K562 (cell line): ENCODE results near the gene CES5A. TPM values are rescaled to one million over a fixed set of nuclear protein-coding genes. Genes with fewer than 3 reads are reported as not detected.

Source experiments
- ATAC-seq: fragments of 200-7000 bp; cut with Tn5 transposase; 3 replicates; pipeline ENCODE4 v1.9.1; 2020; ENCODE audit warnings: moderate library complexity
- BruUV-seq: library from RNA; stranded (reverse); fragments of 400-500 nt; replicated peaks from 2 replicates; lab custom pipeline; 2021; lab: Mats Ljungman, UMichigan
- CTCF ChIA-PET: fragments of 300-600 bp; formaldehyde crosslinking; extraction: SDS; loops from one replicate; lab custom pipeline; 2021; ENCODE audit warnings: low intra/inter-chr PET ratio; lab: Yijun Ruan, JAX
- POLR2A ChIA-PET: fragments of 300-600, 350-650 bp; sonication (Branson Sonifier 250); formaldehyde crosslinking; extraction: SDS; loops from one replicate; lab custom pipeline; 2021; ENCODE audit warnings: antibody characterized with exemption, inconsistent platforms; lab: Yijun Ruan, JAX
- DNase-seq, 4 experiments: peaks; one replicate each; pipeline versions ENCODE4 v3.0.0 to v3.0.0-alpha.2; 2011 to 2018; ENCODE audit warnings: low spot score in 3 of 4, mixed read lengths in 3 of 4; ENCODE audit errors: extremely low read depth in 1 of 4
- FAIRE-seq: peaks from 2 replicates; lab custom pipeline; 2011; peaks lifted over from hg19 to GRCh38; lab: Jason Lieb, UNC
- H2AFZ ChIP-seq: 2 replicates; pipeline ENCODE4 v1.6.0; 2011; ENCODE audit warnings: low read depth, low read length, control low read depth, inconsistent platforms
- H3K27ac ChIP-seq: fragments of 200-600 bp; 3 replicates; pipeline ENCODE4 v1.8.0; 2011; ENCODE audit warnings: low read depth, mild to moderate bottlenecking, control low read depth, inconsistent platforms, low read length, moderate library complexity, mixed read lengths; ENCODE audit errors: extremely low read depth
- H3K27me3 ChIP-seq, 2 experiments: fragments of 300-600 bp in 1 of 2; 2 replicates in 1 of 2; 3 replicates in 1 of 2; pipeline versions ENCODE4 v1.6.0 to v1.8.0; 2011; ENCODE audit warnings: inconsistent platforms in 2 of 2, low read length in 2 of 2, mild to moderate bottlenecking in 1 of 2, mixed read lengths in 1 of 2, moderate library complexity in 1 of 2; ENCODE audit not compliant: control insufficient read depth in 2 of 2, insufficient read depth in 2 of 2
- H3K36me3 ChIP-seq: fragments of 300-600 bp; 3 replicates; pipeline ENCODE4 v1.8.0; 2011; ENCODE audit warnings: mild to moderate bottlenecking, low read length, inconsistent platforms; ENCODE audit not compliant: control insufficient read depth, insufficient read depth
- H3K4me1 ChIP-seq, 2 experiments: fragments of 200-600 bp in 1 of 2; replicated peaks in 1 of 2; 2 replicates in 1 of 2; 3 replicates in 1 of 2; pipeline versions ENCODE4 v1.5.1 to v1.8.0; 2011; ENCODE audit warnings: inconsistent platforms in 2 of 2, low read length in 2 of 2, mild to moderate bottlenecking in 1 of 2, mixed read lengths in 1 of 2, moderate library complexity in 1 of 2; ENCODE audit not compliant: control insufficient read depth in 2 of 2, insufficient read depth in 2 of 2
- H3K4me2 ChIP-seq: 2 replicates; pipeline ENCODE4 v1.6.1; 2011; ENCODE audit warnings: low read length, control low read depth, inconsistent platforms, mixed read lengths; ENCODE audit not compliant: insufficient read depth
- H3K4me3 ChIP-seq: fragments of 200-600 bp; sonication (generic), shearing (Covaris generic); 2 replicates; pipeline ENCODE4 v1.5.1; 2016; ENCODE audit warnings: control low read depth, inconsistent platforms
- H3K79me2 ChIP-seq: fragments of 200-600 bp; 3 replicates; pipeline ENCODE4 v1.8.0; 2011; ENCODE audit warnings: low read length, inconsistent platforms; ENCODE audit not compliant: control insufficient read depth, insufficient read depth
- H3K9ac ChIP-seq, 2 experiments: 2 replicates each; pipeline versions ENCODE4 v1.6.0 to v1.6.1; 2011; ENCODE audit warnings: low read depth in 2 of 2, low read length in 2 of 2, control low read depth in 1 of 2, inconsistent platforms in 1 of 2, mild to moderate bottlenecking in 1 of 2, mixed read lengths in 1 of 2; ENCODE audit not compliant: insufficient read depth in 1 of 2
- H3K9me1 ChIP-seq: one replicate; pipeline ENCODE4 v1.6.0; 2011; ENCODE audit warnings: inconsistent platforms, mild to moderate bottlenecking, low read length, moderate library complexity; ENCODE audit not compliant: control insufficient read depth, insufficient read depth
- H3K9me3 ChIP-seq: replicated peaks from 2 replicates; pipeline ENCODE4 v1.5.1; 2011; ENCODE audit warnings: low read depth, low read length, inconsistent platforms; ENCODE audit not compliant: control insufficient read depth, insufficient read depth
- H4K20me1 ChIP-seq: replicated peaks from 2 replicates; pipeline ENCODE4 v1.6.1; 2011; ENCODE audit warnings: low read length, inconsistent platforms, mixed read lengths; ENCODE audit not compliant: control insufficient read depth, insufficient read depth
- C11orf30 ChIP-seq: fragments of 450-650 bp; IDR thresholded peaks from 2 replicates; pipeline ENCODE4 v1.6.1; 2016; ENCODE audit warnings: low read depth, mild to moderate bottlenecking
- CREM ChIP-seq: IDR thresholded peaks from 2 replicates; pipeline ENCODE4 v1.6.1; 2014; ENCODE audit warnings: antibody characterized with exemption, low read depth
- GABPB1 ChIP-seq: sonication (generic); formaldehyde crosslinking; IDR thresholded peaks from 2 replicates; pipeline ENCODE4 v1.8.0; 2022; ENCODE audit warnings: mild to moderate bottlenecking, missing genetic modification reagents
- GATA2 ChIP-seq: sonication (generic); formaldehyde crosslinking; IDR thresholded peaks from 2 replicates; pipeline ENCODE4 v1.4.0; 2020; ENCODE audit warnings: mild to moderate bottlenecking, missing genetic modification reagents
- IFI16 ChIP-seq: fragments of 250-450 bp; sonication (Bioruptor Pico); IDR thresholded peaks from 2 replicates; pipeline ENCODE4 v2.1.2; 2022; ENCODE audit warnings: mild to moderate bottlenecking, inconsistent platforms
- PML ChIP-seq: IDR thresholded peaks from 2 replicates; pipeline ENCODE4 v1.6.1; 2012; ENCODE audit warnings: low read length, inconsistent platforms
- TGIF2 ChIP-seq: sonication (generic); formaldehyde crosslinking; IDR thresholded peaks from 2 replicates; pipeline ENCODE4 v1.8.1; 2022; ENCODE audit warnings: mild to moderate bottlenecking, missing genetic modification reagents, moderate library complexity
- ZKSCAN3 ChIP-seq: fragments of 250-450 bp; sonication (Bioruptor Pico); IDR thresholded peaks from 2 replicates; pipeline ENCODE4 v1.4.0; 2020
- WGBS: fragments of 100-300 bp; shearing (Covaris generic); methylation state at CpG from one replicate; pipeline ENCODE4 v1.1.6; 2016; ENCODE audit warnings: low coverage, mixed read lengths; ENCODE audit not compliant: insufficient coverage; ENCODE audit errors: missing lambda C conversion rate; 5-methylcytosine and 5-hydroxymethylcytosine counted together
- in situ Hi-C: fragments of 300-500 bp; cut with MboI; formaldehyde crosslinking; loops from 4 replicates; pipeline ENCODE4 v1.15.0; 2018; ENCODE audit warnings: inconsistent platforms, mixed read lengths
- intact Hi-C: fragments of 100-400 bp; cut with micrococcal nuclease; formaldehyde crosslinking; loops from 2 replicates; pipeline ENCODE4 v1.14.2; 2022
- polyA plus RNA-seq, 8 experiments: library from polyadenylated mRNA; depleted of rRNA in 4 of 8; stranded (reverse) in 5 of 8; unstranded in 3 of 8; fragments of >200 nt; fragmentation: Nextera tagmentation in 2 of 8; fragmentation: Illumina TruSeq in 1 of 8; extraction: Ambion mirVana in 2 of 8; extraction: Trizol in 1 of 8; gene quantifications; 2 replicates each; pipeline versions ENCODE4 v1.2.1 to v1.2.3, GENCODE V29; 2011 to 2014; ENCODE audit warnings: inconsistent platforms in 1 of 8, missing spikeins in 1 of 8
- total RNA-seq, 7 experiments: library from RNA; depleted of rRNA in 6 of 7; stranded (reverse); fragments of >200 nt in 6 of 7; fragmentation: Illumina TruSeq in 2 of 7; extraction: Trizol in 2 of 7; gene quantifications; 2 replicates each; pipeline versions ENCODE4 v1.2.1 to v1.2.3, GENCODE V29; 2011 to 2021; ENCODE audit warnings: low replicate concordance in 1 of 7
- TF ChIP-seq, protein P1 (sequence below): sonication (generic); formaldehyde crosslinking; IDR thresholded peaks from 2 replicates; pipeline ENCODE4 v1.8.0; 2022; ENCODE audit warnings: mild to moderate bottlenecking, missing genetic modification reagents
- TF ChIP-seq, protein P2 (sequence below): fragments of 250-450 bp; sonication (Bioruptor Pico); IDR thresholded peaks from 2 replicates; pipeline ENCODE4 v1.5.0; 2021; ENCODE audit warnings: mild to moderate bottlenecking, borderline replicate concordance
- TF ChIP-seq, protein P3 (sequence below): fragments of 250-450 bp; sonication (Bioruptor Pico); IDR thresholded peaks from 2 replicates; pipeline ENCODE4 v1.4.0; 2020; ENCODE audit warnings: mild to moderate bottlenecking, moderate library complexity
- TF ChIP-seq, protein P4 (sequence below): sonication (generic); formaldehyde crosslinking; IDR thresholded peaks from 2 replicates; pipeline ENCODE4 v1.8.0; 2023; ENCODE audit warnings: missing genetic modification reagents, mild to moderate bottlenecking, borderline replicate concordance

The CES5A gene
- total and polyA plus RNA-seq, 9 of the 15 experiments (the other 6 are each of a cell fraction or from before 2014, with no cell fraction given), result 0.07 to 0.17 (median 0.15) TPM; not detected in 4

DNA sequence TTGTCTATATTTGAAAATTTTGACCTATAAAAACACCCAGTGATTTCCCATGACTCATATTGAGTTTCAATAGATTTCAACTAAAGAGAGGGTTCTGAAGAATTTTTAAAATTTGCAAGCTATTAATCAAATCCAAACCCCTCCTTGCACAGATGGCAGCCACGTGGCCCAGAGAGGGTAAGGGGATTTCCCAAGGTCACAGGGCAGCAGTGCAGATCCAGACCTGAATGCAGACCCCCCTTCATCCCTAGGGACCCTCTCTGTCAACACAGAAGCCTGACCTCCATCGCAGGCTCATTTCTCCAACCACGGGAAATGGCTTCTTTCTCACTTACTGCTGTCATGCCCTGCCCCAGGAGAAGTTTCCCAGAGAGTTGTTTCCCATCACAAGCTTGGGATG lies 24.7 kb upstream of the CES5A start (continued):
- TF ChIP-seq GABPB1 (no peak), TGIF2 (CRISPR knock-in tag) (no peak)
- TF ChIP-seq, protein P1, sequence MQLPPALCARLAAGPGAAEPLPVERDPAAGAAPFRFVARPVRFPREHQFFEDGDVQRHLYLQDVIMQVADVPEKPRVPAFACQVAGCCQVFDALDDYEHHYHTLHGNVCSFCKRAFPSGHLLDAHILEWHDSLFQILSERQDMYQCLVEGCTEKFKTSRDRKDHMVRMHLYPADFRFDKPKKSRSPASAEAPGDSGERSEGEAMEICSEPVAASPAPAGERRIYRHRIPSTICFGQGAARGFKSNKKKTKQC (CRISPR knock-in tag), result no peak

DNA sequence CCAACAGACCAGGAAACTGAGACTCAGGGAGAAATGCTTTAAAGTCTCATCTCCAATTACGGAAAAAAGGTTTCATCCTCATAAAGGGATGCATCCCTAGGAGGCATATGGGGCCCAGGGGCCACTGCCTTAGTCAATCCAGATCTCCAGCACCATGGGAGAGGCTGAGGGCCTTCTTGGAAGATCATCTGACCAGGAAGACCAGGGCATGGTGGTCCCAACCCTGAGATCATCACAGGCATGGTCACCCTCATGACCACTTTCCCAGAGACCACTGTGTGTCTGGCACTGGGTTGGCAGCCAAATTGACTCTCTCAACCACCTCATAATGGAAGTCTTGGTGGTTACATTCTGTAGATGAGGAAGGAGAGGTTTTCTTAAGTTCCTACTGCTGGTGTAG lies 23.4 kb upstream of the CES5A start:
- Histone ChIP-seq H2AFZ (no peak overlapping the region), H3K9me3 (no peaks in the 10 kb centered on the region), H3K4me2 (no peak overlapping the region), H3K79me2 (no peaks in the 10 kb centered on the region), H3K9ac (no peak overlapping the region), H3K36me3 (no peaks in the 10 kb centered on the region), H3K4me3 (no peak overlapping the region), H3K9me1 (no peaks in the 10 kb centered on the region), H3K4me1 (no peaks in the 10 kb centered on the region), H3K27me3 (no peaks in the 10 kb centered on the region), H4K20me1 (no peaks in the 10 kb centered on the region), H3K27ac (no peak overlapping the region)
- ChIA-PET POLR2A (no interaction called here), CTCF (no interaction called here)
- ATAC-seq (no peak), FAIRE-seq (no peak), DNase-seq (no peak)
- in situ Hi-C loops (no loop called here), intact Hi-C loops (no loop called here)
- 0% methylated on average over 1 of the region's 1 CpG for WGBS
- no TSS peak for BruUV-seq
- TF ChIP-seq, protein P2, sequence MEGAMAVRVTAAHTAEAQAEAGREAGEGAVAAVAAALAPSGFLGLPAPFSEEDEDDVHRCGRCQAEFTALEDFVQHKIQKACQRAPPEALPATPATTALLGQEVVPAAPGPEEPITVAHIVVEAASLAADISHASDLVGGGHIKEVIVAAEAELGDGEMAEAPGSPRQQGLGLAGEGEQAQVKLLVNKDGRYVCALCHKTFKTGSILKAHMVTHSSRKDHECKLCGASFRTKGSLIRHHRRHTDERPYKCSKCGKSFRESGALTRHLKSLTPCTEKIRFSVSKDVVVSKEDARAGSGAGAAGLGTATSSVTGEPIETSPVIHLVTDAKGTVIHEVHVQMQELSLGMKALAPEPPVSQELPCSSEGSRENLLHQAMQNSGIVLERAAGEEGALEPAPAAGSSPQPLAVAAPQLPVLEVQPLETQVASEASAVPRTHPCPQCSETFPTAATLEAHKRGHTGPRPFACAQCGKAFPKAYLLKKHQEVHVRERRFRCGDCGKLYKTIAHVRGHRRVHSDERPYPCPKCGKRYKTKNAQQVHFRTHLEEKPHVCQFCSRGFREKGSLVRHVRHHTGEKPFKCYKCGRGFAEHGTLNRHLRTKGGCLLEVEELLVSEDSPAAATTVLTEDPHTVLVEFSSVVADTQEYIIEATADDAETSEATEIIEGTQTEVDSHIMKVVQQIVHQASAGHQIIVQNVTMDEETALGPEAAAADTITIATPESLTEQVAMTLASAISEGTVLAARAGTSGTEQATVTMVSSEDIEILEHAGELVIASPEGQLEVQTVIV, result no peak
- TF ChIP-seq PML (no peak), CREM (no peak), GATA2 (CRISPR knock-in tag) (no peak), ZKSCAN3 (CRISPR knock-in tag) (no peak), IFI16 (CRISPR knock-in tag) (no peak), C11orf30 (no peak)
- TF ChIP-seq, protein P3, sequence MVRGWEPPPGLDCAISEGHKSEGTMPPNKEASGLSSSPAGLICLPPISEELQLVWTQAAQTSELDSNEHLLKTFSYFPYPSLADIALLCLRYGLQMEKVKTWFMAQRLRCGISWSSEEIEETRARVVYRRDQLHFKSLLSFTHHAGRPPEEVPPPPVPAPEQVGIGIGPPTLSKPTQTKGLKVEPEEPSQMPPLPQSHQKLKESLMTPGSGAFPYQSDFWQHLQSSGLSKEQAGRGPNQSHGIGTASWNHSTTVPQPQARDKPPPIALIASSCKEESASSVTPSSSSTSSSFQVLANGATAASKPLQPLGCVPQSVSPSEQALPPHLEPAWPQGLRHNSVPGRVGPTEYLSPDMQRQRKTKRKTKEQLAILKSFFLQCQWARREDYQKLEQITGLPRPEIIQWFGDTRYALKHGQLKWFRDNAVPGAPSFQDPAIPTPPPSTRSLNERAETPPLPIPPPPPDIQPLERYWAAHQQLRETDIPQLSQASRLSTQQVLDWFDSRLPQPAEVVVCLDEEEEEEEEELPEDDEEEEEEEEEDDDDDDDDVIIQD (CRISPR knock-in tag), result no peak
- TF ChIP-seq, protein P4, sequence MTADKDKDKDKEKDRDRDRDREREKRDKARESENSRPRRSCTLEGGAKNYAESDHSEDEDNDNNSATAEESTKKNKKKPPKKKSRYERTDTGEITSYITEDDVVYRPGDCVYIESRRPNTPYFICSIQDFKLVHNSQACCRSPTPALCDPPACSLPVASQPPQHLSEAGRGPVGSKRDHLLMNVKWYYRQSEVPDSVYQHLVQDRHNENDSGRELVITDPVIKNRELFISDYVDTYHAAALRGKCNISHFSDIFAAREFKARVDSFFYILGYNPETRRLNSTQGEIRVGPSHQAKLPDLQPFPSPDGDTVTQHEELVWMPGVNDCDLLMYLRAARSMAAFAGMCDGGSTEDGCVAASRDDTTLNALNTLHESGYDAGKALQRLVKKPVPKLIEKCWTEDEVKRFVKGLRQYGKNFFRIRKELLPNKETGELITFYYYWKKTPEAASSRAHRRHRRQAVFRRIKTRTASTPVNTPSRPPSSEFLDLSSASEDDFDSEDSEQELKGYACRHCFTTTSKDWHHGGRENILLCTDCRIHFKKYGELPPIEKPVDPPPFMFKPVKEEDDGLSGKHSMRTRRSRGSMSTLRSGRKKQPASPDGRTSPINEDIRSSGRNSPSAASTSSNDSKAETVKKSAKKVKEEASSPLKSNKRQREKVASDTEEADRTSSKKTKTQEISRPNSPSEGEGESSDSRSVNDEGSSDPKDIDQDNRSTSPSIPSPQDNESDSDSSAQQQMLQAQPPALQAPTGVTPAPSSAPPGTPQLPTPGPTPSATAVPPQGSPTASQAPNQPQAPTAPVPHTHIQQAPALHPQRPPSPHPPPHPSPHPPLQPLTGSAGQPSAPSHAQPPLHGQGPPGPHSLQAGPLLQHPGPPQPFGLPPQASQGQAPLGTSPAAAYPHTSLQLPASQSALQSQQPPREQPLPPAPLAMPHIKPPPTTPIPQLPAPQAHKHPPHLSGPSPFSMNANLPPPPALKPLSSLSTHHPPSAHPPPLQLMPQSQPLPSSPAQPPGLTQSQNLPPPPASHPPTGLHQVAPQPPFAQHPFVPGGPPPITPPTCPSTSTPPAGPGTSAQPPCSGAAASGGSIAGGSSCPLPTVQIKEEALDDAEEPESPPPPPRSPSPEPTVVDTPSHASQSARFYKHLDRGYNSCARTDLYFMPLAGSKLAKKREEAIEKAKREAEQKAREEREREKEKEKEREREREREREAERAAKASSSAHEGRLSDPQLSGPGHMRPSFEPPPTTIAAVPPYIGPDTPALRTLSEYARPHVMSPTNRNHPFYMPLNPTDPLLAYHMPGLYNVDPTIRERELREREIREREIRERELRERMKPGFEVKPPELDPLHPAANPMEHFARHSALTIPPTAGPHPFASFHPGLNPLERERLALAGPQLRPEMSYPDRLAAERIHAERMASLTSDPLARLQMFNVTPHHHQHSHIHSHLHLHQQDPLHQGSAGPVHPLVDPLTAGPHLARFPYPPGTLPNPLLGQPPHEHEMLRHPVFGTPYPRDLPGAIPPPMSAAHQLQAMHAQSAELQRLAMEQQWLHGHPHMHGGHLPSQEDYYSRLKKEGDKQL (CRISPR knock-in tag), result no peak
